ENCODE measurements around the gene PLCB1.

DNA sequence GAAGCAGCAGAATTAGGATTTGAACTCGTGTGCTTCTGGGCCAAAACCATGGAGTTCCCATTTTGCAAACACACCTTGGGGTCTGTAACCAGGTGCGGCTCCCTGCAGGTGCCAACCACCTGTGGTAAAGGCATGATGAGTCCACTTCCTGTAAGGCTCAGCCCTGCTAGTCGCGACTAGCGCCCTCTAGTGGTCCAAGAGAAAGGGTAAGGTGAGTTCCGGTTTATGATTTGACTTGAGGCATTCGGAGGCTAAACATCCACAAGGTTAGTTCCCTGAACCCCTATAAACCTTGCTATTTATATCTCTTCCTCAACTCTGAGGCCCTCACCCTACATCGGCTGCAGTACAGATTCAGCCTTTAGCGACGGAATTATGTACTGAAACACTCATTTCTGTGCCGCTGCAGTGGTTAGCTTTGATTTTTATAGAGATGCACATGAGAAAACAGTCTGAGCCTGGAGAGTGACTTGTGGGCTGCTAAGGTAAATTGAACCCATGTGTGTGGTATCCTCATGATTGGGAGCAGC, 173.4 kb downstream of the PLCB1 start:
- TF ChIP-seq, protein P1, sequence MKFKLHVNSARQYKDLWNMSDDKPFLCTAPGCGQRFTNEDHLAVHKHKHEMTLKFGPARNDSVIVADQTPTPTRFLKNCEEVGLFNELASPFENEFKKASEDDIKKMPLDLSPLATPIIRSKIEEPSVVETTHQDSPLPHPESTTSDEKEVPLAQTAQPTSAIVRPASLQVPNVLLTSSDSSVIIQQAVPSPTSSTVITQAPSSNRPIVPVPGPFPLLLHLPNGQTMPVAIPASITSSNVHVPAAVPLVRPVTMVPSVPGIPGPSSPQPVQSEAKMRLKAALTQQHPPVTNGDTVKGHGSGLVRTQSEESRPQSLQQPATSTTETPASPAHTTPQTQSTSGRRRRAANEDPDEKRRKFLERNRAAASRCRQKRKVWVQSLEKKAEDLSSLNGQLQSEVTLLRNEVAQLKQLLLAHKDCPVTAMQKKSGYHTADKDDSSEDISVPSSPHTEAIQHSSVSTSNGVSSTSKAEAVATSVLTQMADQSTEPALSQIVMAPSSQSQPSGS (CRISPR knock-in tag; IDR thresholded peaks at IDR 0.05; ENCODE audit: borderline replicate concordance, low read depth): no peak
- TF ChIP-seq, protein P2, sequence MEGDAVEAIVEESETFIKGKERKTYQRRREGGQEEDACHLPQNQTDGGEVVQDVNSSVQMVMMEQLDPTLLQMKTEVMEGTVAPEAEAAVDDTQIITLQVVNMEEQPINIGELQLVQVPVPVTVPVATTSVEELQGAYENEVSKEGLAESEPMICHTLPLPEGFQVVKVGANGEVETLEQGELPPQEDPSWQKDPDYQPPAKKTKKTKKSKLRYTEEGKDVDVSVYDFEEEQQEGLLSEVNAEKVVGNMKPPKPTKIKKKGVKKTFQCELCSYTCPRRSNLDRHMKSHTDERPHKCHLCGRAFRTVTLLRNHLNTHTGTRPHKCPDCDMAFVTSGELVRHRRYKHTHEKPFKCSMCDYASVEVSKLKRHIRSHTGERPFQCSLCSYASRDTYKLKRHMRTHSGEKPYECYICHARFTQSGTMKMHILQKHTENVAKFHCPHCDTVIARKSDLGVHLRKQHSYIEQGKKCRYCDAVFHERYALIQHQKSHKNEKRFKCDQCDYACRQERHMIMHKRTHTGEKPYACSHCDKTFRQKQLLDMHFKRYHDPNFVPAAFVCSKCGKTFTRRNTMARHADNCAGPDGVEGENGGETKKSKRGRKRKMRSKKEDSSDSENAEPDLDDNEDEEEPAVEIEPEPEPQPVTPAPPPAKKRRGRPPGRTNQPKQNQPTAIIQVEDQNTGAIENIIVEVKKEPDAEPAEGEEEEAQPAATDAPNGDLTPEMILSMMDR (IDR thresholded peaks at IDR 0.05): peak; percentile 88
- TF ChIP-seq IRF2 (CRISPR knock-in tag; IDR thresholded peaks at IDR 0.05; ENCODE audit: borderline replicate concordance, low read depth) (no peak), ZNF423 (CRISPR knock-in tag; IDR thresholded peaks at IDR 0.05) (peak; percentile 79; the same call in 1 of the 2 replicates)

All from WTC11 (cell line).